OCI-LY1 (cell line): ENCODE data around the gene ADCY1.
"Not testable (repeated sequence)": the region's sequence is repeated elsewhere in the genome, so short reads cannot be mapped to it uniquely, and the experiment has no call there.

ENCODE experiments used
- H2AFZ ChIP-seq: fragments of 200-600 bp; sonication (generic), shearing (Covaris generic); 2 replicates; pipeline ENCODE4 v1.6.0; 2014; ENCODE audit warnings: antibody characterized with exemption, mild to moderate bottlenecking, low read length
- H3F3A ChIP-seq: fragments of 200-600 bp; sonication (generic), shearing (Covaris generic); 2 replicates; pipeline ENCODE4 v1.6.0; 2014; ENCODE audit warnings: mild to moderate bottlenecking, antibody characterized with exemption, low read length, moderate library complexity; ENCODE audit not compliant: insufficient read depth
- H3K27ac ChIP-seq: fragments of 200-600 bp; sonication (generic); 2 replicates; pipeline ENCODE4 v1.5.1; 2014; ENCODE audit warnings: low read length, mixed run types, mild to moderate bottlenecking, low read depth; ENCODE audit not compliant: poor library complexity, severe bottlenecking
- H3K27me3 ChIP-seq: fragments of 200-600 bp; sonication (generic); 2 replicates; pipeline ENCODE4 v1.6.0; 2014; ENCODE audit warnings: antibody characterized with exemption, mild to moderate bottlenecking, low read length, moderate library complexity; ENCODE audit not compliant: insufficient read depth
- H3K36me3 ChIP-seq: fragments of 200-600 bp; sonication (generic); 2 replicates; pipeline ENCODE4 v1.6.1; 2014; ENCODE audit warnings: mild to moderate bottlenecking, antibody characterized with exemption, low read length, moderate library complexity, mixed read lengths; ENCODE audit not compliant: insufficient read depth
- H3K4me1 ChIP-seq: fragments of 200-600 bp; sonication (generic); 2 replicates; pipeline ENCODE4 v1.5.1; 2014; ENCODE audit warnings: mild to moderate bottlenecking, low read length, moderate library complexity; ENCODE audit not compliant: insufficient read depth, severe bottlenecking
- H3K4me2 ChIP-seq: fragments of 200-600 bp; sonication (generic), shearing (Covaris generic); 2 replicates; pipeline ENCODE4 v1.6.1; 2014; ENCODE audit warnings: low read length
- H3K4me3 ChIP-seq: fragments of 200-600 bp; sonication (generic); 2 replicates; pipeline ENCODE4 v1.5.1; 2014; ENCODE audit warnings: low read length, low read depth, mild to moderate bottlenecking, mixed read lengths; ENCODE audit not compliant: poor library complexity, severe bottlenecking
- H3K79me2 ChIP-seq: fragments of 200-600 bp; shearing (Covaris generic); 2 replicates; pipeline ENCODE4 v1.6.1; 2016; ENCODE audit warnings: mixed run types, low read length, mixed read lengths; ENCODE audit not compliant: insufficient read depth
- H3K9ac ChIP-seq: fragments of 200-600 bp; sonication (generic), shearing (Covaris generic); 2 replicates; pipeline ENCODE4 v1.6.1; 2014; ENCODE audit warnings: mild to moderate bottlenecking, low read length, mixed read lengths
- H3K9me2 ChIP-seq: fragments of 200-600 bp; sonication (generic), shearing (Covaris generic); 2 replicates; pipeline ENCODE4 v1.6.1; 2014; ENCODE audit warnings: low read depth, mild to moderate bottlenecking, low read length, mixed read lengths
- H3K9me3 ChIP-seq: fragments of 200-600 bp; shearing (Covaris generic); 2 replicates; pipeline ENCODE4 v1.6.1; 2014; ENCODE audit warnings: low read length, mixed read lengths
- H4K20me1 ChIP-seq: fragments of 200-600 bp; sonication (generic), shearing (Covaris generic); 2 replicates; pipeline ENCODE4 v1.6.0; 2016; ENCODE audit warnings: mild to moderate bottlenecking, low read length; ENCODE audit not compliant: insufficient read depth
- CTCF ChIP-seq: fragments of 200-600 bp; sonication (generic), shearing (Covaris generic); IDR thresholded peaks from 2 replicates; pipeline ENCODE4 v1.5.1; 2017; ENCODE audit warnings: mild to moderate bottlenecking, antibody characterized with exemption, low read length, moderate library complexity, mixed read lengths
- EZH2 ChIP-seq: fragments of 200-600 bp; sonication (generic), shearing (Covaris generic); IDR thresholded peaks from 2 replicates; pipeline ENCODE4 v1.8.0; 2017; ENCODE audit warnings: borderline replicate concordance, mixed run types, mild to moderate bottlenecking, antibody characterized with exemption, low read length, moderate library complexity, mixed read lengths

Gene ADCY1

DNA sequence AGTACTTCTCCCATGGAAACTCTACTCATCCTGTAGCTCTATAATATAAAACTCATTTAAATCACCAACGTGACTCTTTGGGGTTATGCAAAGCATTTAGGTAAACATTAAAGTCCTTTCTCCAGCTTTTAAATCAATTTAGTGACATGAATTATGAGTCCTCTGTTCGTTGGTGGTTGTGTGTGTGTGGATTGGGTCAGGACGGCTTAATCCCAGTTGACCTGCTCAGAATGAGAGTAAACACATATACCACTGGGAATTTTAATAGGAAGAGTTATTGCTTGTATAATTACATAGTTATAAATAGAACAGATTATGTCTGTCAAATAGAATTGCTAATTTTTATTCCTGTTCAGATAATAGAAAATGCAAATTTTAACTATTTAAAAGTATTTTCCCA lies 30.7 kb upstream of the ADCY1 start:
- no peaks in the 10 kb centered on the region for H4K20me1 ChIP-seq
- H3K9me2 ChIP-seq: no peaks in the 10 kb centered on the region
- no peaks in the 10 kb centered on the region for H3F3A ChIP-seq
- no peaks in the 10 kb centered on the region for H3K4me1 ChIP-seq
- no peaks in the 10 kb centered on the region for H3K79me2 ChIP-seq
- no peak overlapping the region for H2AFZ ChIP-seq
- H3K9ac ChIP-seq: no peak overlapping the region
- no peak for TF ChIP-seq EZH2
- TF ChIP-seq CTCF: no peak
- H3K4me2 ChIP-seq: no peak overlapping the region
- H3K9me3 ChIP-seq: no peaks in the 10 kb centered on the region
- H3K27ac ChIP-seq: no peak overlapping the region
- H3K27me3 ChIP-seq: no peaks in the 10 kb centered on the region
- H3K36me3 ChIP-seq: no peaks in the 10 kb centered on the region
- H3K4me3 ChIP-seq: no peak overlapping the region

DNA sequence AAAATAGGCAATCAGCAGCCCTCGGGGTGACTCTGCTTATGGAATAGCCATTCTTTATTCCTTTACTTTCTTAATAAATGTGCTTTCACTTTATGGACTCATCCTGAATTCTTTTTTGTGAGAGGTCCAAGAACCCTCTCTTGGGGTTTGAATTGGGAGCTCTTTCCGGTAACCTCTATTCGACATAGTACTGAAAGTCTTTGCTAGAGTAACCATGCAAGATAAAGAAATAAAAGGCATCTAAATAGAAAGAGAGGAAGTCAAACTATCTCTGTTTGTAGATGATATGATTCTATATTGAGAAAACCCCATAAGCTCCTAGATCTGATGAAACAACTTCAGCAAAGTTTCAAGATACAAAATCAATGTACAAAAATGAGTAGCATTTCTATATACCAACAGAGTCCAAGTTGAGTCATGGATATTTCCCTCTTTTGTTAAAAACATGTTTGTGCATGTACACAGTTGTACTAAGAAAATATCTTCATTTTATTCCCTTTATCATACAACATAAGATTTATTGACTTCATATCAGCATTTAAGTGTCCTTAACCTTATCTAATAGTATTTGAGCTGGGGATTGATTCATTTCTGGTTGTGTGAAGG lies 29.0 kb upstream of the ADCY1 start:
- not testable (repeated sequence) for H3K27ac ChIP-seq, H4K20me1 ChIP-seq, H3K4me2 ChIP-seq

DNA sequence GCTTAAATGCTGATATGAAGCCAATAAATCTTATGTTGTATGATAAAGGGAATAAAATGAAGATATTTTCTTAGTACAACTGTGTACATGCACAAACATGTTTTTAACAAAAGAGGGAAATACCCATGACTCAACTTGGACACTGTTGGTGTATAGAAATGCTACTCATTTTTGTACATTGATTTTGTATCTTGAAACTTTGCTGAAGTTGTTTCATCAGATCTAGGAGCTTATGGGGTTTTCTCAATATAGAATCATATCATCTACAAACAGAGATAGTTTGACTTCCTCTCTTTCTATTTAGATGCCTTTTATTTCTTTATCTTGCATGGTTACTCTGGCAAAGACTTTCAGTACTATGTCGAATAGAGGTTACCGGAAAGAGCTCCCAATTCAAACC lies 25.3 kb upstream of the ADCY1 start:
- H3K9me3 ChIP-seq, H2AFZ ChIP-seq, H3K79me2 ChIP-seq, H3K4me2 ChIP-seq, H3K27me3 ChIP-seq, H3K4me3 ChIP-seq, H3K9me2 ChIP-seq, H3F3A ChIP-seq, H4K20me1 ChIP-seq, H3K4me1 ChIP-seq, H3K36me3 ChIP-seq, H3K27ac ChIP-seq, H3K9ac ChIP-seq: not testable (repeated sequence)

More for the DNA sequence above, 29.0 kb upstream of the ADCY1 start:
- H3K4me3 ChIP-seq, H3F3A ChIP-seq, H2AFZ ChIP-seq, H3K36me3 ChIP-seq, H3K9me3 ChIP-seq, H3K27me3 ChIP-seq, H3K79me2 ChIP-seq, H3K9me2 ChIP-seq, H3K9ac ChIP-seq, H3K4me1 ChIP-seq: not testable (repeated sequence)

- no peaks in the 10 kb centered on the region for H3K4me1 ChIP-seq
- no peaks in the 10 kb centered on the region for H3K36me3 ChIP-seq
- H3K4me3 ChIP-seq: no peak overlapping the region
- H3F3A ChIP-seq: no peaks in the 10 kb centered on the region
- H2AFZ ChIP-seq: no peak overlapping the region
- H3K9ac ChIP-seq: no peak overlapping the region
- H3K27ac ChIP-seq: no peak overlapping the region
- TF ChIP-seq EZH2: no peak
- no peak for TF ChIP-seq CTCF
- no peaks in the 10 kb centered on the region for H3K9me2 ChIP-seq
- H3K9me3 ChIP-seq: 0 out of 2 replicates have a peak, but pooled peaks cover 3% of the 10 kb centered on the region
- no peak overlapping the region for H3K4me2 ChIP-seq
- no peaks in the 10 kb centered on the region for H3K27me3 ChIP-seq
- H4K20me1 ChIP-seq: no peaks in the 10 kb centered on the region
- no peaks in the 10 kb centered on the region for H3K79me2 ChIP-seq
Observed at GRCh38 chr7:45563401-45563800, 10.8 kb upstream of the ADCY1 start.
